ENCODE measurements around the gene TCP11L2. TPM values are rescaled to one million over a fixed set of nuclear protein-coding genes. Genes with fewer than 3 reads are reported as not detected.
"Not testable (repeated sequence)": the region's sequence is repeated elsewhere in the genome, so short reads cannot be mapped to it uniquely, and the experiment has no call there.

TCP11L2 gene
- total and polyA plus RNA-seq, 2 of the 4 experiments (the other 2 are of a cell fraction): 7.3 to 32.8 TPM

GRCh38 chr12:106313413-106313812 is 10.9 kb downstream of the TCP11L2 start:
- H2AK9ac ChIP-seq (replicated peaks; ENCODE audit: low read depth, low read length, poor library complexity); H4K20me1 ChIP-seq (ENCODE audit: insufficient read depth, low read length); in situ Hi-C loops (cut with MboI; ENCODE audit: low sequenced_read_pairs); H4K91ac ChIP-seq (ENCODE audit: insufficient read depth, low read depth, low read length); H3K4me2 ChIP-seq (ENCODE audit: low read depth, low read length); H3K9ac ChIP-seq (ENCODE audit: low read depth, low read length); H3K18ac ChIP-seq (ENCODE audit: low read depth, low read length); H4K8ac ChIP-seq (ENCODE audit: low read depth in 2 of 2, low read length in 2 of 2); H2BK5ac ChIP-seq (ENCODE audit: low read depth, low read length, poor library complexity, severe bottlenecking); H2BK15ac ChIP-seq (ENCODE audit: low read depth, low read length); POLR2A ChIA-PET (ENCODE audit: unreplicated experiment); BruUV-seq (replicated peaks); H2BK20ac ChIP-seq (ENCODE audit: low read depth, low read length); H2AFZ ChIP-seq (replicated peaks; ENCODE audit: low read length, poor library complexity); H3K23ac ChIP-seq (ENCODE audit: low read depth, low read length); H3K27ac ChIP-seq (ENCODE audit: insufficient read depth, low read length); H4K5ac ChIP-seq (ENCODE audit: low read depth, low read length); H3K14ac ChIP-seq (replicated peaks; ENCODE audit: low read depth, low read length); H3K9me3 ChIP-seq (ENCODE audit: control insufficient read depth, insufficient read depth, low read length); intact Hi-C loops (cut with micrococcal nuclease); CTCF ChIA-PET; ATAC-seq (ENCODE audit: low read depth); H3K27me3 ChIP-seq (ENCODE audit: control insufficient read depth, insufficient read depth, low read length); dilution Hi-C loops (cut with HindIII; ENCODE audit: low sequenced_read_pairs, unreplicated experiment); H3K56ac ChIP-seq (ENCODE audit: extremely low read depth, insufficient read depth, low read length); H2AK5ac ChIP-seq (ENCODE audit: low read depth, low read length); H2BK120ac ChIP-seq (ENCODE audit: low read depth, low read length); H3K4me3 ChIP-seq (ENCODE audit: insufficient read depth, low read depth, low read length); H3K4ac ChIP-seq (ENCODE audit: low read depth, low read length); DNase-seq: not testable (repeated sequence)
- H3K9me1 ChIP-seq (ENCODE audit: insufficient read depth, low read length): peaks cover 21% of the 10 kb centered on the region
- H3K36me3 ChIP-seq (ENCODE audit: control insufficient read depth, insufficient read depth, low read length): peaks cover 12% of the 10 kb centered on the region
- no CpG with 5 or more reads among the region's 4 CpGs for WGBS, 2 experiments (ENCODE audit: extremely low coverage in 2 of 2, insufficient read length in 1 of 2)
- peaks cover 11% of the 10 kb centered on the region for H3K4me1 ChIP-seq (ENCODE audit: control insufficient read depth, insufficient read depth, low read length)
- peaks cover 4 to 13% of the 10 kb centered on the region in 2 experiments; a peak in 2 of 4 replicates for H3K79me1 ChIP-seq (ENCODE audit: low read depth in 1 of 2, low read length in 2 of 2)

Data from IMR-90 (cell line).